Left ventricle myocardium superior (tissue), 1 donor: ENCODE data around the gene NBPF9. TPM values are rescaled to one million over a fixed set of nuclear protein-coding genes. Genes with fewer than 3 reads are reported as not detected.
"Not testable (repeated sequence)": the region's sequence is repeated elsewhere in the genome, so short reads cannot be mapped to it uniquely, and the experiment has no call there.

Experiments used
- ATAC-seq: fragments of 200-7000 bp; cut with Tn5 transposase; one replicate; pipeline ENCODE4 v1.9.1; 2020; ENCODE audit warnings: mild to moderate bottlenecking, moderate library complexity
- DNase-seq: peaks from one replicate; pipeline ENCODE4 v3.0.0-alpha.2; 2020
- intact Hi-C: fragments of 100-400 bp; cut with micrococcal nuclease; formaldehyde crosslinking; loops from one replicate; pipeline ENCODE4 v1.11.0; 2022
- total RNA-seq: library from RNA; stranded (reverse); fragmentation: NEBNext Ultra II Directional; extraction: Animal tissue kit (Norgen Biotek cat#: 25700); gene quantifications from one replicate; pipeline ENCODE4 v1.2.1, GENCODE V29; 2021
- donor health status: DM: no; HTN: yes; CAD: no; lungs with severe emphysema.

NBPF9 gene
- total RNA-seq, 1 donor from 2014 or later: 5.1 TPM

- DNase-seq, ATAC-seq, intact Hi-C loops: not testable (repeated sequence)
Measured at GRCh38 chr1:149024327-149024726, 79.0 kb downstream of the NBPF9 start.

GRCh38 chr1:149018577-149018976 is 84.8 kb downstream of the NBPF9 start:
- intact Hi-C loops, ATAC-seq, DNase-seq: not testable (repeated sequence)

DNA sequence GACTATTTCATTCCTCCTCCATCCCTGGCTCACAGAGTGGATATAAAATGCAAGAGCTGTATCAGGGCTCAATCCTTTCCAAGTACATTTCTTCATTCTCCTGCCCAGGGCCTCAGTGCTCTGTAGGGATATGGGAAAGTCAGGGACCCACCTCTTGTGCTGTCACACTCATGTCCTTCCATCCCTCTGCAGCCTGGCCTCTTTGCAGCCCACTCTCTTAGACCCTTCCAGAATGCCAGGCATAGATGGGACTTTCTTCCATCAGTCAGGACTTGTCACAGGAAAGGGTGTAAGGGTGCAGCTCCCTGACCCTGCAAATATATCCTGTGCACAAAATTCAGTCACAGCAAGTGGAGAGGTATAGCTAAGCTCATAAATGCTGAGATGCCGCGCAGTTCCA is 86.7 kb downstream of the NBPF9 start:
- intact Hi-C loops, ATAC-seq, DNase-seq: not testable (repeated sequence)

DNA sequence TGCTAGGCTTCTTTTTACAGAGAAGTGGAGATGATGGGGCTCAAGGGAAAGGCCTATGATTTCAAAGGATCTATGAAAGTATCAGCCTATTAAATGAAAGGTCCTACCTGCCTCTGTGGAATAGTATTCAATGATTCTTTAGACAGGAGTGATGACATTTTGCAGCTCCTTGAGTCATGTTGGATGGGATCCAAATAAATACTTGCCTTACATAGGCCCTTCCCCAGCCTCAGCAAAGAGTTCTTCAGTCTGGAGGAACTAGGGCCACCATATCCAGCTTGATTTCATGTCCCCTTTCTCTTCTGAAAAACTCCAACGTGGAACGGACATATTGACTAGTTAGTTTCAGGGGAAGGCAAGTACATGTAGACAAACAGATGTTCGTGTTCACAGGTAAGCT is 87.8 kb downstream of the NBPF9 start:
- DNase-seq, intact Hi-C loops, ATAC-seq: not testable (repeated sequence)

- intact Hi-C loops, ATAC-seq, DNase-seq: not testable (repeated sequence)
Measured at GRCh38 chr1:149013513-149013912, 89.8 kb downstream of the NBPF9 start.

- intact Hi-C loops, DNase-seq, ATAC-seq: not testable (repeated sequence)
Measured at GRCh38 chr1:149012599-149012998, 90.8 kb downstream of the NBPF9 start.

DNA sequence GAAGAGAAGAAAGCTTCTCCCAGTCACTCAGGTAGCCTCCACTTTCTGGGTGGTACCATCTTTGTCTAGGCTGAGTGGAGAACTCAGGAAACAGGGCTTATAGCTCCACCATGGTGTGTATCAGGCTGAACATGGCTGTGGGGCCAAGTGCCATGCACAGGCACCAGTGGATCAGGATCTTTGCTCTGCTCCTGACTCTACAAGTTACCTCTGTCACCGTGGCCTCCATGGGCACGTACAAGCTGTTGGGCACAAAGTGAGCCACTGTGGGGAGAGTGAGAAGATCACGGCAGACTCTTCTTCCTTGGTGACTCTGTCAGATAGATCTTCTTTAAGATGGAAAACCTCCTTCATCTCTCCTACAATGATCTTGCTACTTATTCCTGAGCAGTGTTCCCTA is 93.6 kb downstream of the NBPF9 start:
- ATAC-seq, DNase-seq, intact Hi-C loops: not testable (repeated sequence)

- ATAC-seq, intact Hi-C loops, DNase-seq: not testable (repeated sequence)
Measured at GRCh38 chr1:149008769-149009168, 94.6 kb downstream of the NBPF9 start.

GRCh38 chr1:149008326-149008725 is 95.0 kb downstream of the NBPF9 start:
- intact Hi-C loops, ATAC-seq, DNase-seq: not testable (repeated sequence)
